NB4 (cell line): Measurements from ENCODE around the gene LYRM4.

Source experiments
- CTCF ChIP-seq: IDR thresholded peaks from one replicate; pipeline ENCODE4 v1.5.1; 2012; ENCODE audit warnings: low read depth, low read length
- POLR2A ChIP-seq: IDR thresholded peaks from 2 replicates; pipeline ENCODE4 v1.6.1; 2011; ENCODE audit warnings: mild to moderate bottlenecking; ENCODE audit not compliant: insufficient read length; ENCODE audit errors: extremely low read depth

GRCh38 chr6:5107341-5107740 is 153.4 kb downstream of the LYRM4 start:
- TF ChIP-seq POLR2A (no peak), CTCF (no peak)
